HG03175 (cell line): ENCODE measurements around the gene DUSP6.

Experiments used
- ATAC-seq: cut with Tn5 transposase; IDR thresholded peaks from one replicate; pipeline ENCODE4 v1.9.1; 2021; ENCODE audit warnings: mild to moderate bottlenecking, moderate library complexity; ENCODE audit not compliant: unreplicated experiment

DUSP6 gene

DNA sequence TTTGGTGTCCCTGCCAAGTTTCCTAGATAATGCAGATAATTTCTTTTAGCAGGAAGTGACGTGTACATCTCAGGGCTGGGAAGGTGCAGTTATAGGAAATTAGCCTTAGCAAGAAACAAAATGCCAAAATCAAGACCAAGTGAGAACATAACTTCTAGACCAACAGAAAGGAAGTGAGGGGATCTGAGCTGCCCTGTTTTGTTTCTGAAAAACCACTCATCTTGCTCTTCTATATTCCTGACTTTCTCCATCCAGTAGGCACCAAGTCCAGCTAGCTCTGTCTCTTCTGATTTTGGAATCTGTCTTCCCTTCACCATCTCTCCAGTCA is 23.9 kb upstream of the DUSP6 start:
- ATAC-seq, result no peak

DNA sequence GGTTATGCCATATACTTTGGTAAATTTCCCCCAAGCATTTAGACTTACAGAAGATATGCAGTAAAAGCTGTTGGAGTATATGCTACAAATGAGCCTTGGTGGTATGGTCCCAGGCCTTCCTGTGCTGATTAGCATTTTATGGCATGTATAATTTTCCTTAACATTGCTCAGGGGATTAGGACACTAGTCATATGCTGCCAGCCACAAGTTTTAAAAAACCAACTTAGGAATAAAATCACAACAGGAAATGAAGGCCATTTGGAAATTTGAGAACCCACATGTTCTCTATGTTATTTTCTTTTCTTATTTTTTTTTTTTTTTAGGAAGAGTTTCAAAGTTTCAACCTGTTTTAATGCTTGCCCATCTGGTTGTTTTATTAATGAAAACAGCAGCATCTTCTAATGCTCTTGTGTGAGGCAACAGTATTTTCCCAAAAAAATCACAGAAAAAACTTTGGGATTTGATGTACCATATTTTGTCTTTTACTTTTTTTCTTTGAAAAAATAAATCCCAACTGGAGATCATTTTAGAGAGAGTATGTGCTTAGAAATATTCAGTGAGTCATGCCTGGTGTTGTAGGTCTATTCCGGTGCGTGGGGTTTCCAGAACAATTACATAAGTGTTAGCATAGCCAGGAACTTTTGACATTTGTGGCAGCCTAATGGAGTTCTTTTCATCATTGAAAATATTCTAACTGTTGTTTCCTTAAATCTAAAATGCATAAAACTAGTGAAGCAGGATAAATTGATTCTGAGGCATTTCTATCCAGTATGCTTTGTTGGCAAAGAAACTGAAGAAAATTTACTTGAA is 21.7 kb upstream of the DUSP6 start:
- no peak for ATAC-seq

DNA sequence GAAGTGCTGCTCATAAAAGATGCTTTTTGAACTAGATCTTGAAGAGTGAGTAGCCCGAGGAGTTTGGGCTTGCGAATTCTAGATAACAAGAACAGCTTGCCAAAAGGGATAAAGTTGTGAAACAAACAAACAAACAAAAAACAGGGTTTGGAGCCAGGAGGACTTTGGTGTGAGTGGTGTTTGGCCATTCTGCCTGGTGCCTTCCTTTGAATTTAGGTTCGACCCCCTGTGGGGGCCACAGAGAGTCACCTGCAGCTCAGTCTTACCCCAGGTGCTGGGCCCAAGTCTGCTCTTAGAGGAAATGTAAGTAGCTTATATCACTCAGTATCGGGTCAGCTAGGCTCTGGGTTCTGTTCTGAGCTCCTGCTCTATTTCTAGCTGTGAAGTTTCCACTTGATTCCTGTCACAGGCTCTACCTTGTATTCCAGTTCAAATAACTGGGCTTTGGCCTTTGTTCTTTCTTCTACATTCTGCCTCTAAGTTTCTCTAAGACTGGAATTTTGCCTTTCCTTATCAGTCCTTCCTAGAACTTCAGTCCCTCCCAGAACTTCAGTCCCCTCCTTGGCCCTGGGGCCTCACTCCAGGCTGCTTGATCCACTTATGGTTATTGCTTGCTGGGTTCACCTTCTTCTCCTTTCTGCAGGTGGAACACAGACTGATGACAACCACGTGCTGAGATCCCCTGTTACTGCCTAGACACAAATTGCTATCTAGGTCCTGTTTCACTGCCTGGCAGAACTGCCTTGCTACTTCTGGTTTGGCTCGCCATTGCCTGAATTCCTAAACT is 20.5 kb upstream of the DUSP6 start:
- no peak for ATAC-seq

DNA sequence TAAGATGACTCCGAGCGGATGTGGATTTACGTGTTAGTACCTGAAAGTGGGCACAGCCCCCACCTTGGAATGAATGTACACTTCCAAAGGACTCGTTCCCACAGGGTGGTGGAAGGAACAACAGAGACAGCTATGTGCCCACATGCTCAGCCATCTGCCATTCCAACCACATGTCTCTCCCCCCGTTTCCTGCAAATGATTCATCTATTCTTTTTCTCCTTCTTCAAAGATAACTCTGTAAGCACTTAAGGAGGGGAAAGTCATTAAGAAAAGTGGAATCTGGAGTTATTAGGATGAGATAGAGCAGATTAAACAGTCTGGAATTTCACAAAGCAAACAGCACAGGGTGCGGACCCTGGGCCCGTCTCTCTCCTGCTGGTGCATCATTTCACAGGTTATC is 18.5 kb upstream of the DUSP6 start:
- ATAC-seq, result no peak

DNA sequence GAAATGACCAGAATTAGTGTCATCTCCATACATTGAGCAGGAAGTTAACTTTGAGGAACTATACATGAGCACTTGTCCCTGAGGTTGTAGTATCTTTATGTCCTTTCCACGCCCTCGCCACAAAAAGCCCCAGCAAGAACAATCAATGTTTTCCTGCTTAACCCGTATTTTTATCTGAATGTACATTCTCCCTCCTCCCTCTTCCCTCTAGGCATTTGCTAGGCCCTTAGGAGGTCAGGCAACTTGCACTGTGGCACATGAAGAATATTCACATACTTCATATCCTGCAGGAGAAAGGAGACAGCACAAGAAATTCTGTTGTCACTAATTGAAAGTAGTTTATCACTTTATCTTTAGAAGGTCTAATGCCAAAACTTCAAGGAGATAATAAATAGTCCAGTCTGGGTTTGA is 18.1 kb upstream of the DUSP6 start:
- ATAC-seq, result no peak

GRCh38 chr12:89369166-89369565 is 16.9 kb upstream of the DUSP6 start:
- no peak for ATAC-seq

DNA sequence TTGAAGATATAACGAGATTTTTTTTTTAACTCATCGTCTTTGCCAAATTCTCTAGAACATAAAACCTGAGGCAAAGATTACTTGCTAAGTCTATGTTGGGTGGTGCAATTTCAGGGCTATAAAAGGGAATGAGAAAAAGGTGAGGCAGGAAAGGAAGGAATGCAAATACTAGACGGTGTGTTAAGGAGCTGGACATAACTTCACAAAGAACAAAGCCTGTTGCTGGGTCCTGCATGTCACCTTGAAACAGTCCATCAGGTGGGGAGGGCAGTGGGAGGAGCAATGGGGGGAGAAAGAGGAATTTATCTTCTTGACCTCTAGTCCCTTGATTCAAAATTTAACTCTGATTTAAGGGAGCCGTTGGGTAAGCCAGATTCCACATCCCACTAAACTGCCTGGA is 16.1 kb upstream of the DUSP6 start:
- ATAC-seq, result no peak

- no peak for ATAC-seq
Observed at GRCh38 chr12:89366676-89367364, 14.5 kb upstream of the DUSP6 start.

DNA sequence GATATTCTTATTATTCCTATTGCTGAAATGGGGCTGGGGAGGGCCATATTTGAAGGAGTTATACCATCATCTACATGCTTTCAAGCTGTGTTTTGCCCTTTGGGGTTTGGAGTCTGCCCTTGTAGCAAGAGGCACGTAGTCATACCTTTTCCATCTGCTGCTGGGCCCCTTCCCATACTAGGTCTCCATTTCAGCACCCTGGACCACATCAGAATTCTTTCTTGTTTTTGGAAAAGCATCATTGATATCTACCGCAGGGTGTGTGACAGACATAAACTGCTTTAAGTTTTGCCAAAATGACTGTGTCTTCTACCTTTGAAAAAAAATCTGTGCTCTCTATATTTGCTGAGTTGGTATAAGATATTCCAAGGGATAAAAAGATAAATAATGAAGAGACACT is 12.3 kb upstream of the DUSP6 start:
- ATAC-seq, result no peak

- no peak for ATAC-seq
Observed at GRCh38 chr12:89364058-89364457, 11.8 kb upstream of the DUSP6 start.

- no peak for ATAC-seq
Observed at GRCh38 chr12:89363582-89363981, 11.3 kb upstream of the DUSP6 start.

DNA sequence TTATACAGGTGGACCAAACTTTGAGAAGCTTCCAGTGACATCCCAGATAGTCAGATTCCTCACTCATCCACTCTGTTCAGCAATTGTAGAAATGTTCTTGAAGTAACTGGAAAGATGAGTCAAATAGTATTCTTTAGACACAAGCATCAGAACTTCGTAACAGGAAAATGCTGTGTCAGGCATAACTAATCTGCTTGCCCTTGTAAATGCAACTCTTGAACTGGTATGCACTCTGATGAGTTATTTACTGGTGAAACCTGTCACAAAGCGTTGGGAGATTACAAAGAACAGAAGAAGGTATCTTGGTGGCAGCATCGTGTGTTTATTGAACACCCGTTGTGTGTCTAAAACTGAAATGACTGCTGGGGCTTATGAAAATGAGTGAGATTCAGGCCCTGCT is 10.8 kb upstream of the DUSP6 start:
- no peak for ATAC-seq

DNA sequence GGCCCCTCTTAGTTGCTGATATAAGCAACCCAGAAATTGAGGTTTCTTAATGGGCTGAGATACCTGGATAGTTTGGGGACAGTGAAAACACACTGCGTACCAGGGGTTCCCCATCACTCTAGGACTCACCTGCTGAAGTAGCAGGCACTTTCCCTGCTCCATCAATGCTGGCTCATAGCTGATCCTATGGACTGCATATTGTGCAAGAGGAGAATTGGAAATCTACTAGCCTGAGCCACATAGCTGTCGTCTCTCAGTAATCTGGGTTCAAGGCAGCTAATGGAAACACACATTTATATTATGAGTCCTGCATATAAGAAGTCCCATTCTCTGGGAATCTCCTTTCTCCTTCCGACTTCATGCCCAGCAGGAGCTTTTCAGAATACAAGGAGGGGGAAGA is 7.3 kb upstream of the DUSP6 start:
- ATAC-seq, result no peak

DNA sequence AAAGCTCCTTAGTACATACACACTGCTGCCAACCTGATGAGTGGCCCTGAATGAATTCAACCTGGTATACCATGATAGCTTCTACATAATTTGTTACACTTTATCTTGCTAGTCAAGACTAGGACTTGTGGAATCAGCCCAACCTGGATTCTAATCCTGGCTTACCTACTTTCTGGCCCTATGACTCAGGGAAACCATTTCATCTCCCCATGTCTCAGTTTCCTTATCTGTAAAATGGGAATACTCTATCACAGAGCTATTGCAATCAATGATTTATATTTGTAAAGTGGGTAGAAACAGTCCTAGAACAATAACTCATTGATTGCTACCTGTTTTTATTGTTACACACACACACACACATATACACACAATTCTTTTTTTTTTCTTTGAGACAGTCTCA is 6.5 kb upstream of the DUSP6 start:
- ATAC-seq, result no peak

GRCh38 chr12:89357297-89357730 is 5.0 kb upstream of the DUSP6 start:
- ATAC-seq, result no peak

GRCh38 chr12:89356069-89356665 is 3.9 kb upstream of the DUSP6 start:
- no peak for ATAC-seq

GRCh38 chr12:89355243-89356068 is 3.2 kb upstream of the DUSP6 start:
- ATAC-seq, result no peak

GRCh38 chr12:89354612-89355067 is 2.3 kb upstream of the DUSP6 start:
- no peak for ATAC-seq

- peak; percentile 25 for ATAC-seq
Observed at GRCh38 chr12:89353823-89354611, 1.7 kb upstream of the DUSP6 start.
